Stimulated activated CD8-positive, alpha-beta memory T cell treated with anti-CD3 and anti-CD28 coated beads, Interleukin-7, amount 100 ng/mL, for 1 hour (primary cell): Measurements from ENCODE around the gene PNPLA6.

Source experiments
- DNase-seq, 2 donors: peaks; one replicate each; pipeline ENCODE4 v3.0.0-alpha.2; 2020; ENCODE audit warnings: low read depth in 2 of 2

PNPLA6 gene

DNA sequence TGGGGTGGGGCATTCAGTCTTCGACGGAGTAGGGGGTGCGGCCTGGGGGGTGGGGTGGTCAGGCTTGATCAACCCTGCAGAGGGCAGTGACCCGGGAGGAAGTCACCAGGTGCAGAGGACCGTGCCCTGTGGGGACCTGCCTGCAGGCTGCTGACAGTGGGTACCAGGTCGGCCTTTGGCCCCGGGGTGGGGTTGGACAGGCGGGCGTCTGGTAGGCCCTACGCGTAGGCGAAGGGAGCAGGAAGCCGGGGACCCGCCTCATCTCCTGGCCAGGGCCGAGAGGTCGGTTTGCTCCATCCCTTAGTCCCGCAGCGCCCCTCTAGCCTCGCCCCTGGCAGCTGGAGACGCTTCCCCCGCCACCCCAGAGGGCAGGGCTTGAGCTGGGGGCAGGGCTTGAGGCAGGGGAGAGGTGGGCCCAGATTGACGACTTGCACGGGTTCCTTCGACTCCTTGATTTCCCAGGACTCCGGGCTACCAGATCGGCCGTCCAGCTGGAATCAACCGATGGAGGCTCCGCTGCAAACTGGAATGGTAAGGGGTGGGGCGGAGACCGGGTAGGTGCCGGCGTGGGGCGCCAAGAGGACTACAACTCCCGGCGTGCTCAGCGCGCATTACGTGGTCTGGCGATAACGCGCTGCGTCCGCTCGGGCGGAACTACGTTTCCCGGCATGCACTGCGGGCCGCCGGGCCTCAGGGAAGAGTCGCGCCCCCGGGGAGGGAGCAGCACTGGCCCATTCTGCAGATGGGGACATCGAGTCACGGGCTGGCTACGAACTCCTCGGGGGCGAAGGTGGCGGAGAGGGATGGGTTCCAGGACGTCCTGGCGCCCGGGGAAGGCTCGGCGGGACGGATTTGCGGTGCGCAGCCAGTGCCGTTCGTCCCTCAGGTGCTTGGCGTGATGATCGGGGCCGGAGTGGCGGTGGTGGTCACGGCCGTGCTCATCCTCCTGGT lies at the start of gene PNPLA6:
Gene PNPLA6, plus strand, starts transcription at position 671 of the 951 bp plus-strand sequence. Its CDS starts 72 bp downstream, at position 743.
- DNase-seq, result peak; percentile 82 to 89

GRCh38 chr19:7486923-7487322 lies 48.6 kb upstream of the PNPLA6 start:
- DNase-seq, result no peak

GRCh38 chr19:7488736-7489353 lies 46.7 kb upstream of the PNPLA6 start, which contains the start of gene PEX11G:
Gene PEX11G (minus strand): TSS chr19:7489035. CDS start chr19:7489010, 25 bp downstream.
- peak; percentile 82 to 84 for DNase-seq

- no peak for DNase-seq
Observed at GRCh38 chr19:7489609-7490044, 45.9 kb upstream of the PNPLA6 start.

GRCh38 chr19:7492142-7492541 lies 43.4 kb upstream of the PNPLA6 start:
- DNase-seq, result no peak

DNA sequence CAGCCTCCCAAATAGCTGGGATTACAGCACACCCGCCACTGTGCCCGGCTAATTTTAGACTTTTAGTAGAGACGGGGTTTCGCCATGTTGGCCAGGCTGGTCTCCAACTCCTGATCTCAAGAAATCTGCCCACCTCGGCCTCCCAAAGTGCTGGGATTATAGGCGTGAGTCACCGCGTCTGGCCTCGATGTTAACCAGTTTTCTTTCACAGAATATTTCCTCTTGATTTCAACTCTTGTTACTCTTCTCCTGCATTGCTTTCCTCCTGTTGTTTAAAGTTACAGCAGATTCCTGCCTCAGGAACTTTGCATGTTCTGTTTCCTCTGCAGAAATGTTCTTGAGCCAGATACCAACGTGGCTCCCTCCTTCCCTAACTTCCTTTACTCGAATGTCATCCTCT lies 43.0 kb upstream of the PNPLA6 start:
- DNase-seq, result no peak

- DNase-seq, result no peak
Observed at GRCh38 chr19:7494416-7495098, 41.0 kb upstream of the PNPLA6 start.

DNA sequence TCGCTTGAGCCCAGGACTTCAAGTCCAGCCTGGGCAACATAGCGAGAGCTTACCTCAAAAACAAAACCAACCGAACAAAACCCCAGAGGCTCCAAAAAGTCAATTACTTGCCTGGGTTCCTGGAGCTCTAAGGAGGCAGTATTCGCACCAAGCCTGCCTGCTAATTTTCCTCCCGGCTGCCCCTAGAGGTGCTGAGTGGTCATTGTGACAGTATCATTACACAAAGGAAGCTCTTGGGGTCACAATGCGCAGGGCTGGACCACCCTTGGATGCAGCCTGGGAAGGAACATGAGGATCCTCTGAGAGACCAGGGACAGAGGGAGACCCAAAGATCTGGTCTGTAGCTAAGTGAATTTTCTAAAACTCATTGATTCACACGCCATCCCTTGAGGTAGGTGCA lies 38.2 kb upstream of the PNPLA6 start:
- DNase-seq, result no peak

GRCh38 chr19:7500811-7501450 lies 34.6 kb upstream of the PNPLA6 start:
- DNase-seq, result no peak

DNA sequence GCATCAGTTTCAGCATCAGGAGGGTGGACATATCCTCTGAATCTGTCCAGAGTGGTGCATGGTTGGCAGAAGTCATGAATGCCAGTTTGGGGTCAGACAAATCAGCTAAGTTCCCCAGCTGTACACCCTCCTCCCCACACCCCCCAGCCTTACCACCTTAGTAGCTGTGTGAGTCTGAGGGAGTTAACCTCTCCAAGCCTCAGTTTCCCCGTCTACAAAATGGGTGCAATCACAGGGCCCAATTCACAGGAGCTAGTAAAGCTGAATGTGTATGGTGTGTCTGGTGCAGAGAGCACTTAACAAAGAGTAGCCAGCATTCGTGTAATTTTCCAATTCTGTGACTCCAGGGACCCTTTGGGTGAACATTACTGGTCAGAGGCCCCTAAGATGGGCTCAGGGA lies 33.0 kb upstream of the PNPLA6 start:
- no peak for DNase-seq

GRCh38 chr19:7504684-7505083 lies 30.8 kb upstream of the PNPLA6 start:
- no peak for DNase-seq

DNA sequence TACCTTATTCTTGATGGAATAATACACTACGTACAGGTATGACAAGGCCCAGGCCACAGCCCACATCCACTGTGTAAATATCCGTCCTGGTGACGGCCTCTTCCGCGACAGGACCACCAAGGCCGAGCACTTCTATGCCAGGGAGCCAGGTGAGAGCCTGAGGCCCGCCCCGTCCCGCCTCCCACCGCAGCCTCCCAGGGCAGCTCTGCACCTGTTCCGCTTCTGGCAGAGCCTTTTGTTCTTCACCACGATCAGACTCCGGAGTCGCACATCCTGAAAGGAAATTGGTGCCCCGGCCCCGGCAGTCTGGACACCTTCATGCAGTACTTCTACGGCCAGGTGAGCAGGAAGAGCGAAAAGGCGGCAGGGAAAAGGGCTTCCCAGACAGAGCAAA lies 30.2 kb upstream of the PNPLA6 start:
- DNase-seq, result no peak

GRCh38 chr19:7505682-7506384 lies 29.7 kb upstream of the PNPLA6 start:
- DNase-seq, result no peak

- DNase-seq, result no peak
Observed at GRCh38 chr19:7506385-7507328, 28.9 kb upstream of the PNPLA6 start.

DNA sequence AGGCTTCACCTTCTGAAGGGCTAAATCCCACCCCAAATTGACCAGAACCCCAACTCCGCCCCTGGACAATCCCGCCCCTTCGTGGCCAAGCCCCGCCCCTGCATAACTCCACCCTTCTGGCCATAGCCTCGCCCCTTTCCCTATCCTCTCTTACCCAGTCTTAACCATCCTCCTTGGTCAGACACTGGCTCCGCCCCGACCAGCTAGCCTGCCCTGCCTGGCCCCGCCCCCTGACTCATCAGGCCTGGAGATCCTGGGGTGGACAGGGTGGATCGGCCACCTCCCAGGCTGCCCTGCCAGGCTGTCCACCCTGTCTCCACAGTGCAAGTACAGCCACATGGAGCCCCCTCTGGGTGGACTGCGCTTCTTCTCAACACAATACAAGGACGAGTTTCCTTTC lies 27.6 kb upstream of the PNPLA6 start:
- DNase-seq, result no peak

DNA sequence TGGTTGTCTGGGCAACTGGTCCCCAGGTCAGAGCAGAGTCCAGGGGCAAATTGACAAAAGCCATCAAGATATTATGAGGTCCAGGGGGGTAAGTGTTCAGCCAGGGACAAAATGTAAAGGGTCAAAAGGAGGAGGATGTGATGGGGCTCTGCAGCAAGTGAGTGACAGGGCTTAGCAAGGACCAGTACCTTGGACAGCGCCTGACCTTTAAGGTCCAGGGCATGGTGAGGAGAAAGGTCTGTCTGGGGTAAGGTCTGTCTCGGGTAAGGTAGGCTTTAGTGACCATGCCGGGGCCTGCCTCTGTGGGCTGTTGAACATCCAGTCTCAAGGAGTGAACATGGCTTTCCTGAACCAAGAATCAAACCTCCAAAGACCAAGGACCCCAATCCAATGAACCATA lies 25.9 kb upstream of the PNPLA6 start:
- no peak for DNase-seq

DNA sequence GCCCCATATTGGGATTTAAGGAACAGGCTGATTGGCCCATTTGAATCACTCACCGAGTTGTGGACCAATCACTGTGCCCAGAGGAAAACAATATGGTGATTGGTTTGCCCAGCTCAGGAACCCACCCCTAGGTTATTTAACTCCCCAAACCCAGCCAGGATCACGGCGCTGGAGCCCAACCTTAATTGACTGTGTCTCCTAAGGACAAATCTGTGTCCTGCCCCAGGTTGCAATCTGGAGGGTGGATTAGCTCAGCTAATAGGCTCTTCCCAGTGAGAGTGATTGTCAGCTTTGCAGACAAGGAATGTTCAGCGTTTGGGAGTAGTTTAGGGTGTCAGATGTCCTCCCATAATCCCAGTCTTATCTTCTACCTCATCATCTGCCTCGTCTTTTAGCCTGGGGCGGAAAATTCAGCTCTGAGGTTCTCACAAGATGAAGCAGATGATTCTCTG lies 23.1 kb upstream of the PNPLA6 start:
- no peak for DNase-seq

DNA sequence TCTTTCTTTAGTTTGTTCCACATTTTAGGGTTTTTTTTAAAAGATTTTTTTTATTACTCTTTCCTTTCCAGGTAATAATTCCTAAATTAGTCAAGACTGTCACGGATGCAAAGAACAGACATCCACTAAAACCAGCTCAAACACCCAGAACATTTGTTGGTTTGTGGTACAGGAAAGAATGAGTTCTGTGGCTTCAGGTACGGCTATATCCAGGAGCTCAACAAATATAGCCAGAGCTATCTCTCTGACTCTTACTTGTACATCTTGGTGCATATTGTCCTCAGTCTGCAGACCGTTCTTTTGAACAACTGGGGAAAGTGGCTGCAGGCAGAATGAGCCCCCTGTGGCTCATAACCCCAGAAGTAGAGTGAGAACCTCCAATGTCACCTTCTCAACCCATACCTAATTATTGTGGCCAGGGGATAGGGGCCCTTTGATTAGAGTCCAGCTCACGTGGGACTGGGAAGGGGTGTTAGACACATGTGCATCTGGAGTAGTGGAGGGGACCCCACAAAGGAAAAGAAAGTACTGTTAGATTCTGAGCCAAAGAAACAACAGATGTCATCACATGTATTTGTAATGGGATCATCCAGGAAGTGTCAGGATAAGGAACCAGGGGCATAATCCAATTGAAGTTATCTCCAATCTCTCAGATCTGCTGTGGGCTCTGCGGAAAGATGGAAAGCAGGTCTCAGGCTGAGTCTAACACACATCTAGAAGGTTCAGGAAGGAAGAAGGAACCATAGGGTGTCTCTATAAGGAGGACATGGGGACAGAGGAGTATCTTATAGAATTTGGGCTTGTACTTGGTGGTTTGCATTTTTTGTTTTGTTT lies 21.5 kb upstream of the PNPLA6 start:
- DNase-seq, result no peak

DNA sequence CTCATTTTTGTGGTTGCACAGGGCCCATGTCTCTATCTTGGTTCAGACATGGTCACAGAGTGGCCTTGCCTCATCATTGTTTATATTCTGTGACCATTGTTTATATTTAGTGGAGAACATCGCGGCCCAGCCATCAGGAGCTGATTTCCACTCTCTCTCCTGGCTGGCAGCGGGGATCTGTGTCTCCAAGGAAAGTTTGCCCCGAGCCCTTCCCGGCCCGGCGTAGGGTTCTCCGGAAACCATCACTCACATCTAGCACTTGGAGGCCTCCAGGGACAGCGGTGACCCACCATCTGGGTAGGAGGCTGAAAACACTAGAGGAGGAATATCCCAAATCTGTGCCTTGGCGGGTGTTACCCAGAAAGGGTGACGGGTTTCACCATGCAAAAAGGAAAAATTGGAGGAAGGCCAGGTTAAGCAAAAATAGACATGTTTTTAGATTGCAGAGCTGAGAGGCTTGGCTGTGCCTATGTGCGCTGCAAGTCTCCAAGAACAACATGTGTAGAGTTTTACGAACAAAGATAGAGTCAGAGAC lies 20.3 kb upstream of the PNPLA6 start:
- DNase-seq, result no peak
